ENCODE measurements around the gene ZFHX3.

The ZFHX3 gene

DNA sequence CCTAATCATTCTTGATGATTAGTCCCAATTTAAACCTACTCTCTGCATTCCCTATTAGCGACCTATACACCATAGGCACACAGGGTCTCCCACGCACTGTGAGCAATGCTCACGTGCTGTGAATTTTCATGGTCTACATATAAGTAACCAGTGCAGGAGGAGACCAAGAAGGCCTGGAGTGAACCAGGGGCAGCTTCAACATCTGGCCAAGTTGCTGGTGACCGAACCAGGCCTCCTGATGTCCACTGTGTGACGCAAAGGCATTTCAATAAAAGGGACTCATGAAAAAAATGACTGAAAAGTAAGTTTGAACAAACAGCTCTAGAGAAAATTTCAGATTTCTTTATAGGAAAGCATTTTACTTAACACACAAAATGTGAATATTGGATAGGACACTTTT is 107.0 kb downstream of the ZFHX3 start:
- peaks cover 2% of the 10 kb centered on the region for H3K4me1 ChIP-seq (ENCODE audit: insufficient read depth, low read length)
- H3K36me3 ChIP-seq (ENCODE audit: insufficient read depth, low read length): peaks cover 25% of the 10 kb centered on the region
- peaks cover 2% of the 10 kb centered on the region for H3K9me3 ChIP-seq (ENCODE audit: low read length)
- H3K27me3 ChIP-seq (ENCODE audit: insufficient read depth, low read length): no peaks in the 10 kb centered on the region
- no peak overlapping the region for H3K4me3 ChIP-seq (ENCODE audit: low read length)
- H2AFZ ChIP-seq (ENCODE audit: low read depth, low read length): no peak overlapping the region

DNA sequence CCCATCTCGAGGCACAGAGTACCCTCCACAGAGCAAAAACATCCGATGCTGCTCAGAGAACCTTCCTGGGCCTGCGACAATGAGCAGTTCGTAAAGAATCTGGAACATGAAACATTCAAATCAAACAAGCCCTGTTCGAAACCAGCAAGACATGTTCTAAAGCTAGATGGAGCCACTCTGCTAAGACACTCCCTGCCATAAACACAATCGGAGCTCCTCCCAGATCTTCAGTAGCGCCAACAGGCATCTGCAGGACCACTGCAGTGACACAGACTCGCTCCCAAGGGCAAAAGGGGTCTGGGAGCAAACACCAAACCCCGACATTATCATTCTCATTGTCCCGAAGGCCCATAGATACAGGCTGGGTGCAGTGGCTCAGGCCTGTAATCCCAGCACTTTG is 108.7 kb downstream of the ZFHX3 start:
- Histone ChIP-seq H3K4me1 (ENCODE audit: insufficient read depth, low read length) (peaks cover 9% of the 10 kb centered on the region), H3K9me3 (ENCODE audit: low read length) (peaks cover 2% of the 10 kb centered on the region), H2AFZ (ENCODE audit: low read depth, low read length) (no peak overlapping the region), H3K36me3 (ENCODE audit: insufficient read depth, low read length) (peaks cover 21% of the 10 kb centered on the region), H3K27me3 (ENCODE audit: insufficient read depth, low read length) (no peaks in the 10 kb centered on the region), H3K4me3 (ENCODE audit: low read length) (no peak overlapping the region)

GRCh38 chr16:72938795-72939164 is 109.1 kb downstream of the ZFHX3 start:
- Histone ChIP-seq H3K36me3 (ENCODE audit: insufficient read depth, low read length) (peaks cover 19% of the 10 kb centered on the region), H3K9me3 (ENCODE audit: low read length) (peaks cover 2% of the 10 kb centered on the region), H3K27me3 (ENCODE audit: insufficient read depth, low read length) (no peaks in the 10 kb centered on the region), H3K4me3 (ENCODE audit: low read length) (no peak overlapping the region), H2AFZ (ENCODE audit: low read depth, low read length) (no peak overlapping the region), H3K4me1 (ENCODE audit: insufficient read depth, low read length) (peaks cover 9% of the 10 kb centered on the region)

DNA sequence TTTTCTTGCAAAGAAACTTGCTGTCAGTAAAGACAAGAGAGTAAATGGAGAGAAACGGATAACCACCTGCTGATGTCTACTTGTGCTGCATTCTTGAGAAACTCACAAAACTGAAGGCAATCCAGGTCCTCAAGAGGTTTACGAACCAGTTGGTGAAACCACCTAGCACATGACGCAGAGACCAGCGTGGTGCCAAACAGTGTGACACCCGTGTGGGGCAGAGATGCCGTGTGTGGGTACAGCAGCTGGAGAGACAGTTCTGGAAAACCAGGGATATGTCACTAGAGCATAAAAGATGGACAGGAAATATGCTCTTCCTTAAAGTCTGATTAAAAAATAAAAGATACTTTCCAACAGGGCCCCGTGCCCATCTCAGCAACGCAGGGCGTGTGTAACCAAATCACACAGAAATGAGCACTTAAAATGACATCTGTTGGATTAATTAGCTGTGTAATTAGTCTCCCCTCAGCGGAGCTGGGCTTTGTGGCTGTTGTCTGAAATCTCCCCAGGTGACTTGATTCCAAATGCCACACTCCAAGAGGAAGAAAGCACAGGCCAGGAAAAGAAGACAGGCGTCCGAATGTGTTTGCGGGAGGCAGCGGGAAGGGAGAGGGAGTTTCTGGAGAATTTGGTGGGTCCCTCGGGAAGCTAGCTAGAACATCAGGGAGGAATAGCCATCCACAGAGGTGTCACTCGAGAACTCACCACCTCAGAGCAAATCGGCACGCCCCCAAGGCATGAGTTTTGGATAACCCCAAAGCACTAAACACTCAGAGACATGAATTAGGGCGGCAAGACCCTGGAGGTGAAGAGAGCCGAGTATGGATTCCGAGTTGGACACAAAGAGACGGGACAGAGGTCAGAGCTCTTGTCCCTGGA is 109.8 kb downstream of the ZFHX3 start:
- Histone ChIP-seq H3K9me3 (ENCODE audit: low read length) (no peaks in the 10 kb centered on the region), H3K27me3 (ENCODE audit: insufficient read depth, low read length) (no peaks in the 10 kb centered on the region), H3K36me3 (ENCODE audit: insufficient read depth, low read length) (peaks cover 15% of the 10 kb centered on the region), H2AFZ (ENCODE audit: low read depth, low read length) (no peak overlapping the region), H3K4me3 (ENCODE audit: low read length) (no peak overlapping the region), H3K4me1 (ENCODE audit: insufficient read depth, low read length) (peaks cover 13% of the 10 kb centered on the region)

- Histone ChIP-seq H3K4me1 (ENCODE audit: insufficient read depth, low read length) (peaks cover 14% of the 10 kb centered on the region), H3K27me3 (ENCODE audit: insufficient read depth, low read length) (no peaks in the 10 kb centered on the region), H3K36me3 (ENCODE audit: insufficient read depth, low read length) (peaks cover 12% of the 10 kb centered on the region), H3K9me3 (ENCODE audit: low read length) (no peaks in the 10 kb centered on the region), H2AFZ (ENCODE audit: low read depth, low read length) (no peak overlapping the region), H3K4me3 (ENCODE audit: low read length) (no peak overlapping the region)
Measured at GRCh38 chr16:72937360-72937759, 110.6 kb downstream of the ZFHX3 start.

GRCh38 chr16:72936408-72936807 is 111.5 kb downstream of the ZFHX3 start:
- peaks cover 9% of the 10 kb centered on the region for H3K36me3 ChIP-seq (ENCODE audit: insufficient read depth, low read length)
- H3K9me3 ChIP-seq (ENCODE audit: low read length): no peaks in the 10 kb centered on the region
- H3K4me1 ChIP-seq (ENCODE audit: insufficient read depth, low read length): peaks cover 23% of the 10 kb centered on the region
- H2AFZ ChIP-seq (ENCODE audit: low read depth, low read length): no peak overlapping the region
- H3K27me3 ChIP-seq (ENCODE audit: insufficient read depth, low read length): no peaks in the 10 kb centered on the region
- no peak overlapping the region for H3K4me3 ChIP-seq (ENCODE audit: low read length)

DNA sequence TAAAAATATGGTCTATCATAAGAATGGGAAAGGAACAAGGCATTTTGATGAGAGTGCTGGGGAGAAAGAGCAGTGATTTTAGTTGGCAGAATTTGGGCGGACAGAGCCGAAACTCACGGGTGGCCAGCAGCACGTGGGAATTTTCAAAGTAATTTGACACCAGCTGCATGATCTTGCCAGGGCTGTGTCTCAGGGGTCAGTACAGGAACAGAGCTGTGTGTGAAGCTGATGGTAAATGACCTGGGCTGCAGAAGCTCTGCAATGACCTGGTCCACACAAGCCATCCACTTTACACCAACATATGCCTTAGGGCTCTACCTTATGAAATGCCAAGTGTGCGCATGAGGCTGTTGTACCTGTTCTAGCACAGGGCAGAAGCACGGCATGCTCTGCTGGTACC is 112.0 kb downstream of the ZFHX3 start:
- Histone ChIP-seq H3K4me3 (ENCODE audit: low read length) (no peak overlapping the region), H2AFZ (ENCODE audit: low read depth, low read length) (no peak overlapping the region), H3K4me1 (ENCODE audit: insufficient read depth, low read length) (peaks cover 28% of the 10 kb centered on the region), H3K9me3 (ENCODE audit: low read length) (no peaks in the 10 kb centered on the region), H3K36me3 (ENCODE audit: insufficient read depth, low read length) (peaks cover 9% of the 10 kb centered on the region), H3K27me3 (ENCODE audit: insufficient read depth, low read length) (no peaks in the 10 kb centered on the region)

DNA sequence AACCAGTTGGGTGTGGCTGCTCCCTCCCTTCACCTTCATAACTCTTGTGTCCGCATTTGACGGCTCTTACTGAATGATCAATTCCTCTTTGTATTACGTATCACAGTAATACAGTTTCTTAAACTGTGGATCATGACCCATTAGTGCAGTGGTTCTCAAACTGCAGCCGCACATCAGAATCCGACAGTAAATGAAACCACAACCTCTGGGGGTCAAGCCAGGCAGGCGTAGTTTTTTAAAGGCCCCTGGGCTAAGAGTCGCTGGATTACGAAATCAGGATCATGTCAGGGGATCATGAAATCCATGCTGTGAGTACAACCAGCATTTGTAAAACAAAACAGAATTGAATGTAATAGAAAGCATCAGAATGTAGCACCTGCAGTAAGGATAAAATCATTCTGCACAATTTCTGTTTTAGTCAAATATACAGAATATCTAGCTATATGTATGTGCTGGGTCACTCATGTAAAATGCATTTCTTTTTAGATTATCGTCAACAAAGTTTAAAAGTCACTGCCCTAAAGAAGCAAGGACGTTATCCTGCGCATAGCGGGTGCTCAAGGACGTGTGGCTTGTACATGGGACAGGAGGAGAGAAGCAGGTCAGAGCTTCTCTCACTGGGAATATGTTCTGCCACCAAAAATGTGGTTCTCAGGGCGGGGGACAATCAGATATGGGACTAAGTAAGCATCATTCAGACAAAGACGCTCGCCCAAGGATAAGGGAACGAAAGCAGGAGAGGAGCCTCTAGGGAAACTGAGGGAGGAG is 113.1 kb downstream of the ZFHX3 start:
- Histone ChIP-seq H3K4me3 (ENCODE audit: low read length) (no peak overlapping the region), H3K4me1 (ENCODE audit: insufficient read depth, low read length) (peaks cover 36% of the 10 kb centered on the region), H3K9me3 (ENCODE audit: low read length) (no peaks in the 10 kb centered on the region), H3K27me3 (ENCODE audit: insufficient read depth, low read length) (no peaks in the 10 kb centered on the region), H3K36me3 (ENCODE audit: insufficient read depth, low read length) (peaks cover 4% of the 10 kb centered on the region), H2AFZ (ENCODE audit: low read depth, low read length) (no peak overlapping the region)

GRCh38 chr16:72932677-72933335 is 115.1 kb downstream of the ZFHX3 start:
- Histone ChIP-seq H3K36me3 (ENCODE audit: insufficient read depth, low read length) (no peaks in the 10 kb centered on the region), H3K4me3 (ENCODE audit: low read length) (no peak overlapping the region), H3K27me3 (ENCODE audit: insufficient read depth, low read length) (no peaks in the 10 kb centered on the region), H3K9me3 (ENCODE audit: low read length) (no peaks in the 10 kb centered on the region), H3K4me1 (ENCODE audit: insufficient read depth, low read length) (peaks cover 36% of the 10 kb centered on the region), H2AFZ (ENCODE audit: low read depth, low read length) (no peak overlapping the region)

- no peak overlapping the region for H3K4me3 ChIP-seq (ENCODE audit: low read length)
- no peaks in the 10 kb centered on the region for H3K36me3 ChIP-seq (ENCODE audit: insufficient read depth, low read length)
- H3K4me1 ChIP-seq (ENCODE audit: insufficient read depth, low read length): peaks cover 36% of the 10 kb centered on the region
Measured at GRCh38 chr16:72932050-72932449, 115.9 kb downstream of the ZFHX3 start.

DNA sequence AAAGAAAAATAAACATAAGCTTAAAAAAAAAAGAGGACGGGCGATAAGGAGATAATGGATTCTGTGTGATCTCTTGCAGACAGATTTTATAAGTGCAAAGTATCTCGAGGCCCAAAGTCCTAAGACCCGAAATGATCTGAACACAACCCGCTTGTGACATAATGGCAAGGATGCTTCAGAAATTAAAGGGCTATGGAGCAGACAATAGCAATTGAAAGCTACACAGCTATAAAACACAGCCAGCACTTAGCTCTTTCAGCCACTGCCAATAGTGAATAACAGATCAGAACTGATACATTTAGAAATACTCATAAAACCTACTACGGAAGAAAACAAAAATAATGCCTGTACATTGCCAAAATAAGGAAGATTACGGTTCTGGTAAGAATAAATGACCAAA is 117.5 kb downstream of the ZFHX3 start:
- H2AFZ ChIP-seq (ENCODE audit: low read depth, low read length): no peak overlapping the region
- H3K9me3 ChIP-seq (ENCODE audit: low read length): no peaks in the 10 kb centered on the region
- H3K27me3 ChIP-seq (ENCODE audit: insufficient read depth, low read length): no peaks in the 10 kb centered on the region
- H3K36me3 ChIP-seq (ENCODE audit: insufficient read depth, low read length): no peaks in the 10 kb centered on the region
- H3K4me3 ChIP-seq (ENCODE audit: low read length): no peak overlapping the region
- H3K4me1 ChIP-seq (ENCODE audit: insufficient read depth, low read length): peaks cover 32% of the 10 kb centered on the region

More at GRCh38 chr16:72932050-72932449, 115.9 kb downstream of the ZFHX3 start:
- Histone ChIP-seq H3K27me3 (ENCODE audit: insufficient read depth, low read length) (no peaks in the 10 kb centered on the region), H3K9me3 (ENCODE audit: low read length) (no peaks in the 10 kb centered on the region), H2AFZ (ENCODE audit: low read depth, low read length) (no peak overlapping the region)

DNA sequence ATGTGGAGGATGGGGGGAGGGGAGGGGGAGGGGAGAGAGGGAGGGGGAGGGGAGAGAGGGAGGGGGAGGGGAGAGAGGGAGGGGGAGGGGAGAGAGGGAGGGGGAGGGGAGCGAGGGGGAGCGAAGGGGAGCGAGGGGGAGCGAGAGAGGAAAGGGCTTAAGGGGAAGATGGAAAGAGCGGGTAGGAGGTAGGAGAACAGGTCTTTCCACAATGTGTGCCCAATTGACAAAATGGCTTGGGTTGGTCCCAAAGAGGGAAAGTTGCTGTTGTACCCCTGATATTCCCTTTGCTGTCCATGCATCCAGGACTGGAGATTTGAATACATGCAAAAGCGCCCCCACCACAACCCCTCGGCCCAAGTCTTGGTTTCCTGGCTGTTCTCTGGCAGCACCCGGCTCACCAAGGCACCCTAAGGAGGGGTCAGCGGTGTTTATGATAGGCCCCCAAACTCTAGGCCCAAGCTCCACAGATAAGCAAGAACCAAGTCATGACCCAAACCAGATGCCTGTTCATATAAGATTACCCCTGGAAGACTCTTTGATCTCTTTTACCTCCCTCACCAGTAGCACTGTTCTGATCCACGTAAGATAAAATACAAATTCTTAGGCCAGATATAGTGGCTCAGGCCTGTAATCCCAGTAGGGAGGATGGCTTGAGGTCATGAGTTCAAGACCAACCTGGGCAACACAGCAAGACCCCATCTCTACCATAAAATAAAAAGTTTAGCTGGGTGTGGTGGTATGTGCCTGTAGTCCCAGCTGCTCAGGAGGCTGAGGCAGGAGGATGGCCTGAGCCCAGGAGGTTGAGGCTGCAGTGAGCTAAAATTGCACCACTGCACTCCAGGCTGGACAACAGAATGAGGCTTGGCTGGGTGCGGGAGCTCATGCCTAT is 119.6 kb downstream of the ZFHX3 start:
- Histone ChIP-seq H3K4me1 (ENCODE audit: insufficient read depth, low read length) (peaks cover 24% of the 10 kb centered on the region), H3K9me3 (ENCODE audit: low read length) (no peaks in the 10 kb centered on the region), H3K4me3 (ENCODE audit: low read length) (no peak overlapping the region), H2AFZ (ENCODE audit: low read depth, low read length) (no peak overlapping the region), H3K36me3 (ENCODE audit: insufficient read depth, low read length) (no peaks in the 10 kb centered on the region), H3K27me3 (ENCODE audit: insufficient read depth, low read length) (no peaks in the 10 kb centered on the region)

Data from neuron (in vitro differentiated cells).